GM12801 (cell line): ENCODE measurements around the gene SEC14L5.

Experiments
- TF ChIP-seq, protein P1 (sequence below): IDR thresholded peaks from one replicate; pipeline ENCODE4 v1.5.1; 2011; ENCODE audit warnings: control low read depth; ENCODE audit not compliant: insufficient read length; ENCODE audit errors: extremely low read depth

SEC14L5 gene

GRCh38 chr16:4924593-4925292 lies 33.4 kb upstream of the SEC14L5 start:
- TF ChIP-seq, protein P1, sequence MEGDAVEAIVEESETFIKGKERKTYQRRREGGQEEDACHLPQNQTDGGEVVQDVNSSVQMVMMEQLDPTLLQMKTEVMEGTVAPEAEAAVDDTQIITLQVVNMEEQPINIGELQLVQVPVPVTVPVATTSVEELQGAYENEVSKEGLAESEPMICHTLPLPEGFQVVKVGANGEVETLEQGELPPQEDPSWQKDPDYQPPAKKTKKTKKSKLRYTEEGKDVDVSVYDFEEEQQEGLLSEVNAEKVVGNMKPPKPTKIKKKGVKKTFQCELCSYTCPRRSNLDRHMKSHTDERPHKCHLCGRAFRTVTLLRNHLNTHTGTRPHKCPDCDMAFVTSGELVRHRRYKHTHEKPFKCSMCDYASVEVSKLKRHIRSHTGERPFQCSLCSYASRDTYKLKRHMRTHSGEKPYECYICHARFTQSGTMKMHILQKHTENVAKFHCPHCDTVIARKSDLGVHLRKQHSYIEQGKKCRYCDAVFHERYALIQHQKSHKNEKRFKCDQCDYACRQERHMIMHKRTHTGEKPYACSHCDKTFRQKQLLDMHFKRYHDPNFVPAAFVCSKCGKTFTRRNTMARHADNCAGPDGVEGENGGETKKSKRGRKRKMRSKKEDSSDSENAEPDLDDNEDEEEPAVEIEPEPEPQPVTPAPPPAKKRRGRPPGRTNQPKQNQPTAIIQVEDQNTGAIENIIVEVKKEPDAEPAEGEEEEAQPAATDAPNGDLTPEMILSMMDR: no peak

- TF ChIP-seq, protein P1: no peak
Observed at GRCh38 chr16:4925293-4925607, 32.9 kb upstream of the SEC14L5 start.

DNA sequence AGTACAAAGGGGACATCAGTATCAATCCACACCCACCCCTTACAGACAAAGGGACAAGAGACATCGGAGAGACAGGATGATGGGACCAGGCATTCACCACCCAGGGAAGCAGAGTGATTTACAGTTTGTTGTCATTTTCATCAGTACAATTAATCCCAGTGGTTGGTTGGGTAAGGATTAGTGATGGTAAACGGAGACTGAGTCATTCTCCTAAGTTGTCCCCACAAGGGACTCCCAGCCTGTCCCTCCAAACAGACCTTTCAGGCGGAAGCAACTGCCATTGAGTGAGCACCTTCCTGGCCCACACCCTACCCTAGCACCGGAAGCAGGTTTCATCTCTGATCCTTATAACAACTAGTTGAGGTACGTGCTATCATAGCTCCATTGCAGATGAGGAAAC lies 32.3 kb upstream of the SEC14L5 start:
- TF ChIP-seq, protein P1: no peak

DNA sequence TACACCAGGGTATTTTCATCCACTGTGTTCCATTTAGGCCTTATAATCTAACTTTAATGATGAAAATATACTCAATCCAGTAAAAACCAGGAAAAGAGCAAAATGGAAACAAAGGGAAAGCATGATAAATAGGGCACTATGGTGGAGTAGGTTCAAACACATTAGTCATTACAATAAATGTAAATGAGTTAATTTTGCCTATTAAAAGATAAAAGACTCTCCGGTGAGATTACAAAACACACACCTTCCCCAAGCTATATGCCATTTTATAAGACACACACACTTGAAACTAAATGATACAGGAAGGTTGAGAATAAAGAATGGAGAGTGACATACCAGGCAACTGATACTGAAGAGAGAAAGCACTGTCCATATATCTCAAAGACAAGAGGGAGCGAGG lies 31.2 kb upstream of the SEC14L5 start:
- TF ChIP-seq, protein P1: no peak

- TF ChIP-seq, protein P1: no peak
Observed at GRCh38 chr16:4927661-4928060, 30.5 kb upstream of the SEC14L5 start.

DNA sequence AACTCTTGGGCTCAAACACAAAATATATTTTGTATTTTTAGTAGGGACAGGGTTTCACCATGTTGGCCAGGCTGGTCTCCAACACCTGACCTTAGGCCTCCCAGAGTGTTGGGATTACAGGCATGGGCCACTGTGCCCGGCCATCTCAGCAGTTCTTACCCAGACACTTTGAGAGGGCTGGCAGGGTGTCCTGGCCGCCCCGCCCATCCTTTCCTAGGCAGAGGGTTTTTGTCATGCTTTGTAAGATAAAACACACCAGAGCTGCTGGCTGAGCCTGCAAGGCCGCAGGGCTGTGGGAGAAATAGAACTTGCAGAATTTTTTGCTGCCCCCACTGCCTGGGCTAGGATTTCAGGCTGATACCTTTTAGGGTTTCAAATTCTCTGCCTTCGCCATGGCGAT lies 29.9 kb upstream of the SEC14L5 start:
- TF ChIP-seq, protein P1: no peak

GRCh38 chr16:4931381-4931780 lies 26.7 kb upstream of the SEC14L5 start:
- TF ChIP-seq, protein P1: no peak
